HG02623 (cell line): Measurements from ENCODE around the gene PTPRU.

Experiments used
- ATAC-seq: cut with Tn5 transposase; IDR thresholded peaks from one replicate; pipeline ENCODE4 v1.9.1; 2021; ENCODE audit warnings: moderate library complexity; ENCODE audit not compliant: unreplicated experiment

PTPRU gene

DNA sequence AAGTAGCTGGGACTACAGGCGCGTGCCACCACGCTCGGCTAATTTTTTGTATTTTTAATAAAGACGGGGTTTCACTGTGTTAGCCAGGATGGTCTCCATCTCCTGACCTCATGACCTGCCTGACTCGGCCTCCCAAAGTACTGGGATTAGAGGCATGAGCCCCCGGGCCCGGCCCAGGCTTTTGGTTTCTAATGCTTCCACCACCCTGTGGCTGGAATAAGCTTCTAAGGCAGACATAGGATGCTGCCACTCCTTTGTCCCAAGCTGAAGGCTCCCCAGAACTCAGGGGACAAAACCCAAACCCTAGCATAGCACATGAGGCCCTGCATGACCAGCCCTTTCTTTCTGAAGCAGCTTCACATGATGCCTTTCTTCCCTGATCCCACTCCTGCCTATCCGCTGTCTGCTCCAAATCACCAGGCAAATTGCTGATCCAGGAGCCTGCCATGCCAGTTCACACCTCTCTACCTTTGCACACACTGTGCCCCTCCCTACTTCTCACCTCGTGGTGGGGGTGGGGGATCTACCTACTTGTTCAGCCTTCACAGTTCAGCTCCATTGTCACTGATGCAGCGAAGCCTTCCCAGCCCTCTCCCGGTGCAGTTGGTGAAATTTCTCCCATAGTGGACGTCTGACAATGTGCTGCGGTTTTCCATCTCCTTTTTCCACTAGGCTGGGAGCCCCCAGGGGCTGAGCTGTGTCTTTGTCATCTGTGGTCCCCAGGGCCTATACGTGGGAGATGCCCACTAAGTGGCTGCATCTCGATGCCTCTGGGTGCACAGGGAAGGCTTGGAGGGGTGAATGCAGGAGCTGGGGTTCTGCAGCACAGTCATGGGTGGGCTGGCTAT is 6.9 kb downstream of the PTPRU start:
- no peak for ATAC-seq

DNA sequence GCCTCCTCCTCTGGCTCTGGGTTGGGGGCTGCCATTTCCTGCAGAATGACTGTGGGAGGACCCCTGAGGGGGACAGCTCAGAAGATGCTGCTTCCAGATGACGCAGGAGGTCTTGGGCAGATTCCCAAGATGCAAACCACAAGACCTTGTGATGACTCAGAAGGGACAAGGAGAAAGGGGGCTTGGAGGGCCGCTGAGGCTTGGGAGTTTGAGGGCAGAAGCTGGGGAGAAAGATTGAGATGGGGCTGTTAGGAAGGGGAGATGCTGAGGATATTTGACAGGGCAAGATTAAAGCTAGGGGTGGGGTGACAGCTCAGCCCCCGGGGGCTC is 7.5 kb downstream of the PTPRU start:
- ATAC-seq, result no peak

DNA sequence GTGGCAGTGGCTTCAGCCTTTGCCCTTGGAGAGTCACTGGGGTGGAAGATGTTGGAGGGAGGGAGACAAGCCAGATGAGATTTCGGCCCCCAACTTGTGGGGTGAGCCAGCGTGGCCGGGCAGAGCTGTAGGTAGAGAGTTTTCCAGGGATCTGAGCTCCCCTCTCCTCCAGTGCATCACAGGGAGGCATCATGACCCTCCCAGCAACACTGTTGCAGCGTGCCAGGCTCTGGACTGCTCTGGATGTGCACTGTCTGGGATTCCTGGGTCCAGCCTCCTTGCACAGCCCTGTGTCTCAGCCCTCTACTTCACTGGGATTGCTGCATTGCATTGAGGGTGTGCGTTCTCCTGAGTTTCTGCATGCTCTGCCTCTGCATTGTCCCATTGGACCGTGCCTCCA is 8.9 kb downstream of the PTPRU start:
- ATAC-seq, result no peak

DNA sequence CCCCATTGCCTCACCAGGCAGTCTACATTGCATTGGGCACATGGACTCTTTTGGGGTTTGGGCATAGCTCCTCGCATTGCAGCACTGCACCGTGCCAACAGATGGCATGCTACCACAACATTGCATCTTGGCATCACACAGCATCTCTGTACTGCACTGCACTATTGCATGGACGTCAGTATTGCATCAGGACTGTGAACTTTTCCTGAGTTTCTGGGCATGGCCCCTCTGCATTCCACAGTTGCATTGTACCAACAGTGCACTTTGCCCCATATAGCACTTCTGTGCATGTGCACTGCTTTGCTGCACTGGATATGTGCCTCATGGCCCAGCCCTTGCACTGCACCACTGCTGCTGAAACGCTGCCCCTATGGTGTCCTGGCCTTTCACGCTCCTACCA is 9.6 kb downstream of the PTPRU start:
- ATAC-seq, result no peak

DNA sequence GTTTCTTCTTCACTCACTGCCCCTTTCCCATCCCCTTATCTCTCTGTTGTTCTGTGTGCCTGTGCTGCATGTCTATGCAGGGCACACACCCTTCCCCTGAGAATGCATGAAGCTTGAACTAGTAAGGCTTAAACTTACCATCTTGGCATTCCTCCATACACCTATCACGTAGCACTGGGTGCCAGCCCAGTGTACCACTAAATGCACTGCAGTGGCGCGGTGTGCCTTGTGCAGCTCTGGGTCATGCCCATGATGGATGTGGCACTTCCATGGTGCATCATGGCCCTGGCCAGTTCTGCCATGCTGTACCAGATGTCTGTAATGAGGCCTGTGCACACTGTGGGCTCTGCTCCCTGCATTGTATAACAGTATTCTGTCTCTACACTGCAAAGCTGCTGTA is 10.7 kb downstream of the PTPRU start:
- ATAC-seq, result no peak

DNA sequence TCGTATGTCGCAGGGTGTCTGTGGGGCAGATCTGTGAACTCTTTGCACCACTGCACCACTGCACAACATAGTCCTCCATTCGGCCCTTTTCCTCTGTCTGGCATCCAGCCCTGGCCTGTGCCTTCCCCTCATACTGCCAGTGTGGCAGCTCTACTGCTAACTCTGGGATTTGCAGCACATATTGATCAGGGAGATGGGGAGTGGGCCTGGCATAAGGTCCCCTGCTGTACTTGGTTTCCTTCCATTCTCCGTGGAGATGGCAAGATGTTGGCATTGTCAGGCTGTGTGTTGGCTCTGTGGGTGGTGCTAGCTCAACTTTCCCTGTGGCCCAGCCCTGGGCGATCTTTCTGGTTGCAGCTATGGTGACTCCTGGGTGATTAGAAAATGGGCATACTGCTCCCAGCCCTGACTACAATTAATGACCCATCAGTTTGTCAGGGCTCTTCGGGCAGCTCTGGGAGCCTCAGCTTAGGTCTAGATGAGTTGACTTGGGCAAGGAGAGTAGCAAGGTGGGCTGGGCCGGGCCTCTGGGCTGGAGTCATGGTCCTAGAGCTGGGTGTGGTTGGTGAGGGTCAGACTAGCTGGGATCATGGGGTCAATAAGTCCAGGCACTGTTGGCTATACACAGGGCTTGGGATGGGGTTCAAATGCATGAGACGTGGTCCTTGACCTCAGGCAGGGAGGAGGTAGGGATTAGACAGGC is 11.4 kb downstream of the PTPRU start:
- ATAC-seq, result no peak

DNA sequence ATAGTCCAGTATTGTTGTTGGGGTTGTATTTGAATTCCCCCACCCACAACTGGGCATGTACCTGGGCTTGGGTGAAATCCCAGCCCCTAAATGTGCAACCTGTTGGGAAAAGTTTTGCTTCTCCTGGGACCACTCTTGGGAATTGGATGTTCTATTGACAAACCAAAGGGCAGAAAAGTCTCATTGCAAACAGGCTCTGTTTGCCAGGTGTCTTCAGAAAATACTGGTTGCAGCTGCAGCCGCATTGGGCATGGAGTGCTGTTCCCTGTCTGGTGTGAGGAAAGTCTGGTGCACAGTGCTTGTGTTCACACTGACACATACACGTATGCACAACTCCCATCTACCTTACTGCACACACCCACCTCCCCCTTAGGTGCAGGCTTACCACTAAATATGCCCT is 12.1 kb downstream of the PTPRU start:
- no peak for ATAC-seq

DNA sequence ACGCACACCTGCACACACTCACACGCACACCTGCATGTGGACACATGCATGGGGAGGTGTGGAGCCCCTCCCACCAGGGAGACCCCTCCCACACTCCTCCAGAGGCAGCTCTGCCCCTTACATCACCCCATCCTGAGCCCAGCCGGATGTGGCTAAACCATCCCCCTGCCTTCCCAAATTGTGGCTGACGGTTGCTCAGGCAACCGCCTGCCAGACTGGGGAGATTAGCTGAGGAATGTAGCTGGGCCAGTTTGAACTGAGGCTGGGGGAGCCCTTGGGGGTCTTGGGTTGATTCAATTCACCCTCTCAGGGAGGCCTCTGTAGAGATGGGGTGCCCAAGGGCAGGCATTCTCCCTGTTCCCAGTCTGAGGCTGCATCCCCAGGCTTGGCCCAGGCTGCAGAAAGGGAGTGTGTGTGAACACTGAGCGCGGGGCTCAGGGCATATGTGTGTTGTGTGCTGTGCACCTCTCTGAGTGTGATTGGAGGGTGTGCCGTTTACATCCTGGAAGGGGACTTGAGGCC is 12.9 kb downstream of the PTPRU start:
- no peak for ATAC-seq

DNA sequence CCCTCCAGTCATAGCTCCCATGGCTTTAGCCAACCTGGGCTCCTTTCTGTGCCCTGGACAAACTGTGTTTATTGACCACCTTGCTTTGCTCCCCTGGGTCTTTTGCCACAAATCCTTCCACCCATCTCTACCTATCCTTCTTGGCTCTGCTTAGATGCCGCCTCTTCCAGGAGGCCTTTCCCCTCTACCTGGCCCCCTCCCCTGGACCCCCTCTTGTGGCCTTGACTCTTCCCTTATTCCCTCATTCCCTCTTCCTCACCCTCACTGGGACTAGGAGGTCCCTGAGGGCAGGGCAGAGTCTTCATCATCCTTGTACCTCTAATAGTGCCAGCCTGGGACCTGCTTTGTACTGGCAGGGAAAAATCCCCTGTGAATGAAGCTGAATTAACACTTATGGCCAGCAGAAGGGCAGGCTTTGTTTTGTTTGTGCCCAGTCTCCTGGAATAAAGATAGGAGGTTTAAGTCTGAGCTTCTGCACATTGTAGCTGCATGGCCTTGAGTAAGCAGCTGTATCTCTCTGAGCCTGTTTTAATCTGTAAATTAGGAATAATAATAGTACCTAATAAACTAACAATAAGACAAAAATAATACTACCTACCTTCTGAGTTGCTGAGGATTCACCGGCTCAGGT is 13.7 kb downstream of the PTPRU start:
- ATAC-seq, result no peak

DNA sequence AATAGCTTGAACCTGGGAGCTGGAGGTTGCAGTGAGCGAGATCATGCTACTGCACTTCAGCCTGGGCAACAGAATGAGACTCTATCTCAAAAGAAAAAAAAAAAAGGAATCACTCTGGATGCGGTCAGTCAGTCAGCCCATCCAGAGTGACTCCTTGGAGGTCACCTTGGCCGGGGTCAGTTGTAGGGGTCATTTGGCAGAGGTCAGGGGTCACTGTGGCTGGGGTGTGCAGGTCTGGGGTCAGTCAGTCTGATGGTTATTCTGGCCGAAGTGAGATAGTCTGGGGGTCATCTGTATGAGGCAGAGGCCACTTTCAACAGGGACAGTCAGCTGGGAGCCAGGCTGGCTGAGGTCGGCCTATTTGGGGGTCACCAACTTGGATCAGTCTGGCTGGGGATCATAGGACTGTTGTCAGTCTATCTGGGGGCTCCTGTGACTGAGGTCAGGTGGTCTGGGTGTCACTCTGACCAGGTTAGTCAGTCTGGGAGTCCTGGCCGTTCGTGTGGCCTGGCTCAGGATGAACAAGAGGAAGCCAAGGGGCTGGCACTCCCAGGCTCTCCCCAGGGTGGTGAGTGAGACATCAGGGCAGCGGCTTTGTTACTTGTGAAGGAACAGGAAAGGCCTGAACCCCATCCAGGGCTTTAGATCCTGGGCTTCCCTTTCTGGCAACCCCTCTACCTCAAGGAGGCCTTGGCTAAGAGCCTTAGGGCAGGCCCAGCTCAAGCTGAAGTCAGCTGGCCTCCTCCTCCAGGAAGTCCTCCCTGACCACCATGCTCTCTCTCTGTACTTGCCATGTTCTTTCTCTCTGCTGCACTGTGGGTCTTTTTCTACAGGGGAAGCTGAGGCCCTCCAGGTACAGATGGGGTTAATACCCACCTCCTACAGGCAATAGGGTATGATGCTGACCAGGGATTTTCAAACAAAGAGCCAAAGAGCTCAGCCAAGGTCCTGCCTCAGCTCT is 15.1 kb downstream of the PTPRU start:
- no peak for ATAC-seq

DNA sequence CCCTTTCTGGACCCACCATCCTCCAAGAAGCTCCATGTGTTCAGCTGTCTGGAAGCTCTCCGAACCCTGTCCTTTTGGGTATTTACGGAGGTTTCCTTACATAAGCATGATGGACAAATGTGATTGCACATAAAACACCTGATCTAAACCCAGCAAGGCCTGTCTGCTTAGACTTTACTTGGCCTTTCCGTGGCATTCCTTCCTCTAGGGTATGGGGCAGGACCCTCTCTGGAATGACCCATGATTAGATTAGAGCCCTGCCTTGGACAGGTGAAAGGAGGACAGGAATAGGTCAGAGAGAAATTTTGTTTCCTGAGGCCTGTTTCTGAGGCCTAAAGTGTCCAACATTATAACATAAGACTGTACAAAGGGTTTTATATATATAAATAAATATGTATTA is 16.9 kb downstream of the PTPRU start:
- no peak for ATAC-seq

DNA sequence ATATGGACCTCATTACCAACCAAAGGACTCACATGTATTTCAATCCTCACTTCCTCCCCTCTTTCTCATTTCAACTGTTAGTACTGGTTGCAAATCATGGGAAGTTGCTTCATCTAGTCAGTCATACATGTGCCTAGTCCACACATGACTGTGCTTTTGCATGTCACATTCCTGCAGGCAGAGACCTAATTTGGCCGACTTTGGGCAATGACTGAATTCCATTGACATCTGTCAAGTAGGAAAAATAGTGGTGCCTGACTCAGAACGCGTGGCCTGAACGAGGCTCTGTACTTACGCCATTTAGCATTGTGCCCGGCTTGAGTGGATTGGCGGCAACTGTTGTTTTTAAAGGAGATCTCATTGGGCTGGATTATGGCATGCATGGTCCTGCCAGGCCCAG is 18.0 kb downstream of the PTPRU start:
- ATAC-seq, result no peak

DNA sequence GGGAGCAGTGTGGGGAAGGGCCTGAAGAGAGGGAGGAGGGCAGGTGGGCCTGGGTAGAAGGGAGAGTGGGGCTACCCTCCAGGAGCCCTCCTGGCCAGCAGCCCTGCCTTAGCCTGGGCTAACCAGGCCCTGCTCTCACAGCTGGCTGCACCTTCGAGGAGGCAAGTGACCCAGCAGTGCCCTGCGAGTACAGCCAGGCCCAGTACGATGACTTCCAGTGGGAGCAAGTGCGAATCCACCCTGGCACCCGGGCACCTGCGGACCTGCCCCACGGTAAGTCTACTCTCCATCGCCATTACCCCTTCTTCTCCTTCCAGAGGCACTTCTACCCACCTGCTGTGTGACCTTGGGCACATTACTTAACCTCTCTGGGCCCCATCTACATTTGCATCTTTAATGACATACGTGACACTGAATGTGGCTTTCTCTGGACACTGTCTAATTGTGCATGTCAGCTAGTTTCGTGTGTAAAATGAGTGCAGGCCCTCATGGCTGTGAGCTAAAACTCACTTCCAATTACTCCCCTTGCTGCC is 18.9 kb downstream of the PTPRU start:
- no peak for ATAC-seq

DNA sequence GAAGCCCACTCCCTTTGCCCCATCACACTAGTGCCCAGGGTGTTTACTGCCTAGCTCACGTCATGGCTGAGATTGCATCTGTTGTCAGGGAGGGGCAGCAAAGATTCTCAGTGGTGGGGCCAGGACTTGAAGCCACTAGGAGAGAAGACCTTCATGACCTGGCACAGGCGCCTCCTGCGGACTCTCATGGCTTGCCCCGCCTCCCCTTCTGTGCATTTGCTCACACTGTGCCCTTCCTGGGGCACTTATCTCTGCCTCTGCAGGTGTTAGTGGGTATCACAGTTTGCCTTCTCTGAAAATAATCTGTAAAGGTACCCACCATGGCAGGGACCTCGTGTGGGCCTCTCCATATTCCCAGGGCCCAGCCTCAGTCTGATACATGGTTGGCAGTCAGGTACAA is 20.1 kb downstream of the PTPRU start:
- ATAC-seq, result no peak

DNA sequence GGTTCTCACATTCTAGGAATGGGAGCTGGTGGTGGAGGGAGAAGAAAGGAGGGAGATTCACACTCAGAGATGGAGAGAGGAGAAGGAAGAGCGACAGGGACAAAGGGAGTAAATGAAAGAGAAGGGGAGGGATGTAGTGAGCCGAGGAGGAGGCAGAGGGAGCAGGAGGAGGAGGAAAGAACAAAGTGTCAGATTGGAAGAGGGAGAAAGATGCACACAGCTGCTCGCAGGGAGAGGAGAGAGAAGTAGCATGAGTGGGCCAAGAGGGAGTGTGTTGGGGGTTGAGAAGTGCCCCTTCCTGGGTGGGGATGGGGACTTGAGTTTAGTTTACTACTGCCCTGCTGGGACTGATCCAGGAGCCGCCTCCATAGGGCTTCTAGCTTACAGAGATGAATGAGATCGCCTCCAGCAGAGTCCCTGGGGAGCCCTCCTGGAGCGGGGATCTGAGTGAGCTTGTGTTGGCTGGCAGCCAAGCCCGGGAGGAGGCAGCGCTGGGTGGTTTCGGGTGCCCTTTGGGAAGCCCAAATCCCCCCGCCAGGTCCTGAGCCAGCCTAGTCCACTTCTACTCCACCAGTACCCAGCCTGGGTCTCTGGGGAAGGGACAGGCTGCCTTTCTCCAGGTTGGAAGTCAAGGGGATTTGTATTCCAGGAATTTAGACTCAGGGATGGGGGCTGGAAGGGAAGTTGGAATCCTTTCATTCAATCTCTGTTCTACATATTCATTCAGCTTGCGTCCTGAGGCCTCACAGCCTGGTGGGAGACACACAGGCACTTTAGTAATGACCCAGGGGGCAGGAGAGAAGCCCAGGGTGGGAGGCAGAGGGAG is 20.9 kb downstream of the PTPRU start:
- ATAC-seq, result no peak

DNA sequence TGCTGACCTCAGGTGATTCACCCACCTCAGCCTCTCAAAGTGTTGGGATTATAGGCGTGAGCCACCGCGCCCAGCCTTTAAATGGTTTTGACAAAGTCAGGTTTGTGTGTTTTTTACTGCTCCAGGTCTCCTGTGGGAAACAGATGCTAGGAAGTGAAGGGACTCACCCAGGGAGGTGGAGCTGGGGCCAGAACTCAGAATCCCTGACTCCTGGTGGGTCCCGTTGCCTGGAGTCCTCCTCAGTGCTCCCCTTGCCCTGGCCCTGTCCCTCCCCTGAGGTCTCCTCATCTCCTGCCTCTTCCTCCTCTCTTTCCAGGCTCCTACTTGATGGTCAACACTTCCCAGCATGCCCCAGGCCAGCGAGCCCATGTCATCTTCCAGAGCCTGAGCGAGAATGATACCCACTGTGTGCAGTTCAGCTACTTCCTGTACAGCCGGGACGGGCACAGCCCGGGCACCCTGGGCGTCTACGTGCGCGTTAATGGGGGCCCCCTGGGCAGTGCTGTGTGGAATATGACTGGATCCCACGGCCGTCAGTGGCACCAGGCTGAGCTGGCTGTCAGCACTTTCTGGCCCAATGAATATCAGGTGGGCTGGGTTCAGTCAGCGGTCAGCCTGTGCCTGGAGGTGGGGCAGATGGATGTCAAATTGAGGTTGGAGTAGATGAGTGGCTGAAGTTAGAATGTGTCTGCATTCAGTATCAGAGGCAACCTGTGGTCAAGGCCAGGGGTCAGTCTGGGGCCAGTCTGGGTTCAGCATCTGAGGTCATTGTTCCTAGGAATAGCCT is 22.1 kb downstream of the PTPRU start:
- no peak for ATAC-seq

DNA sequence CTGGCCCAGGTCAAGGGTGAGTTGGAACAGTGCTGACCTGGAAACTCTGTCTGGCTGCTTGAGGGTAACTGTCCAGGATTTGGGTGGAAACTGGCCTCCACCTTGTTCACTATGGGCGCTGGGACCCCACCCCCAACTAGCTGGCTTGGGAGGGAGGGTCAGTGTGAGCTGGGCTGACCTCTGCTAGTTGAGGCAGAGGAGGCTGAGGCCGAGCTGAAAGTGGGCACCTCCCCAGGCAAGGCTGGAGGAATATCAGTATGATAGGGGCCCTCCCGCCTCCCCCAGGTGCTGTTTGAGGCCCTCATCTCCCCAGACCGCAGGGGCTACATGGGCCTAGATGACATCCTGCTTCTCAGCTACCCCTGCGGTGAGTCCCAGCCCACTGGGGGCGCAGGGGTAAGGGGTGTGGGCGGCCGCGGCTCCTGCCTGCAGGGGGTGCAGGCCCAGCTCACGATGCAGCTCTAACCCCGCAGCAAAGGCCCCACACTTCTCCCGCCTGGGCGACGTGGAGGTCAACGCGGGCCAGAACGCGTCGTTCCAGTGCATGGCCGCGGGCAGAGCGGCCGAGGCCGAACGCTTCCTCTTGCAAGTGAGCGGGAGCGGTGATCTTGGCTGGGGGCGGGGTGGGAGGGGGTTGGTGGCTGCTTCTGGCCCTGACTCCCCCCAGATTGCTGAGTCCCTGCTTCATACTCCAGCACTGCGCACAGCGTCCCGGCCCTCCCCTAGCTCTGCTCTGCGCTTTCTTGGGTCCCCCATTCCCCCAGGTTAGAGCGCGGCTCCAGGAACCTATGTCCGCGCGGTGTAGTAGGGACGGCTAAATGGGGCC is 22.9 kb downstream of the PTPRU start:
- ATAC-seq, result no peak

DNA sequence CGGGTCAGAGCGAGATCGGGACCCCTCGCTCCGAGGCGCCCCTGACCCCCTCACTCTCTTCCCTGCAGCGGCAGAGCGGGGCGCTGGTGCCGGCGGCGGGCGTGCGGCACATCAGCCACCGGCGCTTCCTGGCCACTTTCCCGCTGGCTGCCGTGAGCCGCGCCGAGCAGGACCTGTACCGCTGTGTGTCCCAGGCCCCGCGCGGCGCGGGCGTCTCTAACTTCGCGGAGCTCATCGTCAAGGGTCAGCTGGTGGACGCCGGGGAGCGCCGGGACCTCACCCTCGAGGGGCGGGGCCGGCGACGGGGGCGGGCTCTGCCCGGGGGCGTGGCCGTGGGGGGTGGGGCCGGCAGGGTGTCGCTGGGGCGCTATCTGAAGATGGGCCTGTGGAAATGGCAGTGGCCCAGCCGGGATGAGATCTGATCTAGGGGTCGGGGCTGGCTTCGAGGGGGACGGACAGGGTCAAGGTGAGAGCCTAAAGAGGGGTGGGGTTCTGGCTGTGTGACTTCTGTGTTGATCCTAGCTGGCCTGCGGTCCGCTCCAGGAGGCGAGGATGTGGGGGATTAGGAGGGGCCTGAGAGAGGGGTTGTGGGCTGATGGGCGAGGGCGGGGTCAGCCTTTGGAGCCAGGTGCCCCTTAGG is 23.6 kb downstream of the PTPRU start:
- no peak for ATAC-seq
